ENCODE data around the gene GRB14. TPM values are rescaled to one million over a fixed set of nuclear protein-coding genes. Genes with fewer than 3 reads are reported as not detected.

GRB14 gene
- total and polyA plus RNA-seq, 10 donors = 0.28 to 6.7 (median 2.5) TPM

- Histone ChIP-seq H3K9me3 (no peaks in the 10 kb centered on the region), H3K4me1 (no peaks in the 10 kb centered on the region), H3K36me3 (no peaks in the 10 kb centered on the region), H3K27me3 (replicated peaks in 1 of 7) (no peaks in the 10 kb centered on the region), H3K27ac (no peak overlapping the region), H3K4me3 (no peak overlapping the region)
- DNase-seq = no peak
- intact Hi-C loops (cut with DNase I; ENCODE audit: low total_unique reads) = no loop called here
- no peak for TF ChIP-seq POLR2AphosphoS5 (IDR thresholded peaks at IDR 0.05)
- peak in 5 of 11 experiments; percentile 19 to 39 (median 34) for TF ChIP-seq CTCF (IDR thresholded peaks at IDR 0.05 in 8 of 11, conservative IDR thresholded peaks at IDR 0.05 in 3 of 11)
- 90 to 95% (median 94%) methylated on average over 3 of the region's 3 CpGs for WGBS, 5 donors
Observed at GRCh38 chr2:164538240-164538866, 82.9 kb downstream of the GRB14 start.

- H3K27ac ChIP-seq = no peak overlapping the region
- intact Hi-C loops (cut with DNase I; ENCODE audit: low total_unique reads) = no loop called here
- H3K36me3 ChIP-seq = no peaks in the 10 kb centered on the region
- no peak for DNase-seq
- no peaks in the 10 kb centered on the region for H3K9me3 ChIP-seq
- no peak overlapping the region for H3K4me3 ChIP-seq
- H3K27me3 ChIP-seq (replicated peaks in 1 of 7) = no peaks in the 10 kb centered on the region
- 59 to 77% (median 74%) methylated on average over 5 of the region's 5 CpGs for WGBS, 5 donors
- H3K4me1 ChIP-seq = no peaks in the 10 kb centered on the region
- no peak for TF ChIP-seq POLR2A (IDR thresholded peaks at IDR 0.05)
- TF ChIP-seq POLR2AphosphoS5 (IDR thresholded peaks at IDR 0.05) = no peak
- TF ChIP-seq CTCF (IDR thresholded peaks at IDR 0.05 in 8 of 11, conservative IDR thresholded peaks at IDR 0.05 in 3 of 11) = no peak
Observed at GRCh38 chr2:164535280-164536025, 85.8 kb downstream of the GRB14 start.

DNA sequence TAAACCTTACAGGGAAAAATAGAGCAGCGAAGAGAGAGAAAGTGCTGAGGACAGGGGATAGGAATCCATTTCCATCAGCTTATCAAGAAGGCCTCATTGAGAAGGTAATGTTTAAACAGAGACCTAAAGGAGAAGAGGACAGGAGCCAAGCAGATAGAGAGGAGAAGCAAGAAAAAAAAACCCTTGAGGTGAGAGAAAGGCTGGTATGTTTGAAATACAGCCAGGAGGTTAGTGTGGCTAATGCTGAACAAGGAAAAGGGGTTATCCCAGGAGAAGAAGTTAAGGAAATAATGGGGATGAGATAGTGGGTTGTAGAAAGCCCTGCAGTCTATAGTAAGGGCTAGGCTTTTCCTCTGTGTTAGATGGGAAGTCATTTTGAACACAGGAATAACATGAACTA is 90.8 kb downstream of the GRB14 start:
- H3K9me3 ChIP-seq = no peaks in the 10 kb centered on the region
- H3K36me3 ChIP-seq = no peaks in the 10 kb centered on the region
- 84 to 94% (median 91%) methylated on average over 1 of the region's 1 CpG for WGBS, 5 donors
- H3K4me1 ChIP-seq = no peaks in the 10 kb centered on the region
- TF ChIP-seq CTCF (IDR thresholded peaks at IDR 0.05 in 8 of 11, conservative IDR thresholded peaks at IDR 0.05 in 3 of 11) = no peak
- no peak for TF ChIP-seq POLR2A (IDR thresholded peaks at IDR 0.05)
- no peak for TF ChIP-seq POLR2AphosphoS5 (IDR thresholded peaks at IDR 0.05)
- H3K27ac ChIP-seq = no peak overlapping the region
- intact Hi-C loops (cut with DNase I; ENCODE audit: low total_unique reads) = no loop called here
- no peaks in the 10 kb centered on the region for H3K27me3 ChIP-seq (replicated peaks in 1 of 7)
- H3K4me3 ChIP-seq = no peak overlapping the region
- DNase-seq = no peak

GRCh38 chr2:164523726-164524125 is 97.6 kb downstream of the GRB14 start:
- no peaks in the 10 kb centered on the region for H3K36me3 ChIP-seq
- TF ChIP-seq POLR2A (IDR thresholded peaks at IDR 0.05) (no peak), POLR2AphosphoS5 (IDR thresholded peaks at IDR 0.05) (no peak), CTCF (IDR thresholded peaks at IDR 0.05 in 8 of 11, conservative IDR thresholded peaks at IDR 0.05 in 3 of 11) (no peak)
- no peak overlapping the region for H3K4me3 ChIP-seq
- no peak for DNase-seq
- 62 to 71% (median 68%) methylated on average over 1 of the region's 1 CpG for WGBS, 5 donors
- H3K27ac ChIP-seq = no peak overlapping the region
- intact Hi-C loops (cut with DNase I; ENCODE audit: low total_unique reads) = no loop called here
- peaks cover 0 to 25% (median 9%) of the 10 kb centered on the region in 8 donors for H3K9me3 ChIP-seq
- no peaks in the 10 kb centered on the region for H3K27me3 ChIP-seq (replicated peaks in 1 of 7)
- no peaks in the 10 kb centered on the region for H3K4me1 ChIP-seq

Measured in spleen (tissue), 11 donors.